Right atrium auricular region (tissue), 2 donors: ENCODE measurements around the gene CADM4. TPM values are rescaled to one million over a fixed set of nuclear protein-coding genes. Genes with fewer than 3 reads are reported as not detected.
"Not testable (repeated sequence)": the region's sequence is repeated elsewhere in the genome, so short reads cannot be mapped to it uniquely, and the experiment has no call there.

Experiments used
- DNase-seq: peaks from one replicate; pipeline ENCODE4 v3.0.0-alpha.2; 2019; ENCODE audit warnings: low spot score
- H3K27ac ChIP-seq, 2 donors: fragments of 200-600 bp; sonication (generic); 1 replicate in 1 of 2; 2 replicates in 1 of 2; pipeline ENCODE4 v1.5.1; 2016 to 2019
- H3K27me3 ChIP-seq, 2 donors: fragments of 200-600 bp; sonication (generic); one replicate each; pipeline versions ENCODE4 v1.5.1 to v1.6.0; 2017 to 2019
- H3K36me3 ChIP-seq: fragments of 200-600 bp; sonication (generic); one replicate; pipeline ENCODE4 v1.5.1; 2016
- H3K4me1 ChIP-seq, 2 donors: fragments of 200-600 bp; sonication (generic); one replicate each; pipeline versions ENCODE4 v1.5.1 to v1.6.0; 2017 to 2019
- H3K4me3 ChIP-seq, 2 donors: fragments of 200-600 bp; sonication (generic); 1 replicate in 1 of 2; 2 replicates in 1 of 2; pipeline ENCODE4 v1.5.1; 2017 to 2019; ENCODE audit warnings: mild to moderate bottlenecking in 1 of 2, moderate library complexity in 1 of 2
- H3K9me3 ChIP-seq, 2 donors: fragments of 200-600 bp; sonication (generic); one replicate each; pipeline ENCODE4 v1.5.1; 2019
- CTCF ChIP-seq, 2 donors: fragments of 200-600 bp; sonication (generic); IDR thresholded peaks; one replicate each; pipeline ENCODE4 v1.5.1; 2019; ENCODE audit warnings: antibody characterized with exemption in 2 of 2
- total RNA-seq, 2 donors: library from RNA; depleted of rRNA; stranded (reverse); fragments of >200 nt; gene quantifications; one replicate each; pipeline ENCODE4 v1.1.0, GENCODE V29; 2016

Gene CADM4
- total RNA-seq, 2 donors from 2014 or later: 6.6 to 9.6 TPM

- H3K9me3 ChIP-seq: no peaks in the 10 kb centered on the region
- DNase-seq: no peak
- no peaks in the 10 kb centered on the region for H3K27me3 ChIP-seq
- no peak for TF ChIP-seq CTCF (IDR thresholded peaks at IDR 0.05)
- peaks cover 0 to 12% of the 10 kb centered on the region in 2 donors for H3K4me1 ChIP-seq
- H3K36me3 ChIP-seq: no peaks in the 10 kb centered on the region
- H3K4me3 ChIP-seq: no peak overlapping the region
- no peak overlapping the region for H3K27ac ChIP-seq
Observed at GRCh38 chr19:43636121-43636683, 3.4 kb downstream of the CADM4 start.

- not testable (repeated sequence) for H3K27me3 ChIP-seq
Observed at GRCh38 chr19:43635561-43635940, 4.1 kb downstream of the CADM4 start.

GRCh38 chr19:43634872-43635560, 4.6 kb downstream of the CADM4 start:
- Histone ChIP-seq H3K4me1 (peaks cover 0 to 6% of the 10 kb centered on the region in 2 donors), H3K4me3 (peak overlapping the region in 1 of 2 donors; percentile 4), H3K27ac (no peak overlapping the region), H3K36me3 (no peaks in the 10 kb centered on the region), H3K27me3 (no peaks in the 10 kb centered on the region), H3K9me3 (no peaks in the 10 kb centered on the region)
- no peak for TF ChIP-seq CTCF (IDR thresholded peaks at IDR 0.05)
- no peak for DNase-seq

More at GRCh38 chr19:43635561-43635940, 4.1 kb downstream of the CADM4 start:
- H3K4me3 ChIP-seq, H3K9me3 ChIP-seq, DNase-seq, H3K27ac ChIP-seq, H3K36me3 ChIP-seq: not testable (repeated sequence)
- H3K4me1 ChIP-seq: peaks cover 0 to 11% of the 10 kb centered on the region in 2 donors

GRCh38 chr19:43634506-43634871, 5.2 kb downstream of the CADM4 start:
- Histone ChIP-seq H3K36me3 (no peaks in the 10 kb centered on the region), H3K27me3 (no peaks in the 10 kb centered on the region), H3K9me3 (no peaks in the 10 kb centered on the region), H3K27ac (no peak overlapping the region), H3K4me3 (peak overlapping the region in 1 of 2 donors; percentile 4), H3K4me1 (peaks cover 0 to 3% of the 10 kb centered on the region in 2 donors)
- no peak for TF ChIP-seq CTCF (IDR thresholded peaks at IDR 0.05)
- DNase-seq: no peak

- Histone ChIP-seq H3K27me3 (no peaks in the 10 kb centered on the region), H3K27ac (no peak overlapping the region), H3K4me3 (no peak overlapping the region), H3K36me3 (no peaks in the 10 kb centered on the region), H3K4me1 (peaks cover 0 to under 1% of the 10 kb centered on the region in 2 donors), H3K9me3 (no peaks in the 10 kb centered on the region)
- no peak for DNase-seq
- TF ChIP-seq CTCF (IDR thresholded peaks at IDR 0.05): no peak
Observed at GRCh38 chr19:43634068-43634467, 5.6 kb downstream of the CADM4 start.

- no peak for DNase-seq
- Histone ChIP-seq H3K36me3 (no peaks in the 10 kb centered on the region), H3K4me1 (no peaks in the 10 kb centered on the region), H3K9me3 (no peaks in the 10 kb centered on the region), H3K27ac (no peak overlapping the region), H3K4me3 (no peak overlapping the region), H3K27me3 (no peaks in the 10 kb centered on the region)
- TF ChIP-seq CTCF (IDR thresholded peaks at IDR 0.05): no peak
Observed at GRCh38 chr19:43633520-43633919, 6.1 kb downstream of the CADM4 start.
